HepG2 (cell line): Measurements from ENCODE around the gene PSMG3. TPM values are rescaled to one million over a fixed set of nuclear protein-coding genes. Genes with fewer than 3 reads are reported as not detected.

ENCODE experiments used
- CBFB ChIP-seq: sonication (generic); formaldehyde crosslinking; IDR thresholded peaks from 2 replicates; pipeline ENCODE4 v1.4.0; 2020; ENCODE audit warnings: missing genetic modification reagents
- DR1 ChIP-seq: sonication (generic); formaldehyde crosslinking; IDR thresholded peaks from 2 replicates; pipeline ENCODE4 v1.8.0; 2021; ENCODE audit warnings: mild to moderate bottlenecking, missing genetic modification reagents, inconsistent platforms
- EED ChIP-seq: sonication (generic); formaldehyde crosslinking; IDR thresholded peaks from 2 replicates; pipeline ENCODE4 v1.5.0; 2020; ENCODE audit warnings: mild to moderate bottlenecking, missing genetic modification reagents
- IRF2 ChIP-seq: IDR thresholded peaks from 2 replicates; pipeline ENCODE4 v1.6.1; 2018; ENCODE audit warnings: missing genetic modification reagents, missing compliant biosample characterization
- MED1 ChIP-seq: sonication (generic); formaldehyde crosslinking; IDR thresholded peaks from 2 replicates; pipeline ENCODE4 v1.4.0; 2020; ENCODE audit warnings: missing genetic modification reagents
- MTA3 ChIP-seq: sonication (generic); formaldehyde crosslinking; IDR thresholded peaks from 2 replicates; pipeline ENCODE4 v1.4.0; 2020; ENCODE audit warnings: missing genetic modification reagents
- PRDM10 ChIP-seq: sonication (generic); formaldehyde crosslinking; IDR thresholded peaks from 2 replicates; pipeline ENCODE4 v1.4.0; 2020; ENCODE audit warnings: low read depth, missing genetic modification reagents
- RARA ChIP-seq: IDR thresholded peaks from 2 replicates; pipeline ENCODE4 v1.6.1; 2016; ENCODE audit warnings: missing genetic modification reagents, missing compliant biosample characterization
- SIX4 ChIP-seq: sonication (generic); formaldehyde crosslinking; IDR thresholded peaks from 2 replicates; pipeline ENCODE4 v1.4.0; 2020; ENCODE audit warnings: missing genetic modification reagents
- TFDP1 ChIP-seq: IDR thresholded peaks from 2 replicates; pipeline ENCODE4 v1.6.1; 2016; ENCODE audit warnings: missing compliant biosample characterization, missing genetic modification reagents, borderline replicate concordance
- XBP1 ChIP-seq: sonication (generic); formaldehyde crosslinking; IDR thresholded peaks from 2 replicates; pipeline ENCODE4 v1.5.0; 2020; ENCODE audit warnings: missing genetic modification reagents
- ZBTB4 ChIP-seq: sonication (generic); formaldehyde crosslinking; IDR thresholded peaks from 2 replicates; pipeline ENCODE4 v1.4.0; 2020; ENCODE audit warnings: missing genetic modification reagents, mild to moderate bottlenecking, borderline replicate concordance
- ZGPAT ChIP-seq: IDR thresholded peaks from 2 replicates; pipeline ENCODE4 v1.6.1; 2016; ENCODE audit warnings: mild to moderate bottlenecking
- ZNF430 ChIP-seq: sonication (generic); formaldehyde crosslinking; IDR thresholded peaks from 2 replicates; pipeline ENCODE4 v1.9.0; 2021; ENCODE audit warnings: mild to moderate bottlenecking, missing genetic modification reagents
- ZNF670 ChIP-seq: sonication (generic); formaldehyde crosslinking; IDR thresholded peaks from 2 replicates; pipeline ENCODE4 v1.8.0; 2022; ENCODE audit warnings: mild to moderate bottlenecking, missing genetic modification reagents, borderline replicate concordance
- polyA plus RNA-seq, 8 experiments: library from polyadenylated mRNA; depleted of rRNA in 3 of 8; stranded (reverse) in 7 of 8; unstranded in 1 of 8; fragments of >200 nt; fragmentation: Illumina TruSeq in 4 of 8; extraction: Trizol in 4 of 8; gene quantifications; 2 replicates each; pipeline versions ENCODE4 v1.2.1 to v1.2.3, GENCODE V29; 2011 to 2016; ENCODE audit warnings: low read depth in 4 of 8, missing spikeins in 1 of 8, mixed read lengths in 1 of 8; ENCODE audit not compliant: insufficient read depth in 1 of 8
- total RNA-seq, 5 experiments: library from RNA; depleted of rRNA; stranded (reverse); fragments of >200 nt; fragmentation: Illumina TruSeq; extraction: Trizol; gene quantifications; 2 replicates each; pipeline ENCODE4 v1.2.3, GENCODE V29; 2016; ENCODE audit warnings: low read depth in 1 of 5

The PSMG3 gene
- total and polyA plus RNA-seq, 2 of the 13 experiments (the other 11 are each of a cell fraction or from before 2014, with no cell fraction given): 29.6 to 48.4 TPM

GRCh38 chr7:1555046-1555812, 14.6 kb downstream of the PSMG3 start (continued):
- TF ChIP-seq TFDP1 (CRISPR knock-in tag) (peak; percentile 30; the same call in 1 of the 2 replicates), ZNF670 (no peak), IRF2 (CRISPR knock-in tag) (no peak; the same call in none of the 2 replicates), RARA (CRISPR knock-in tag) (peak; percentile 51; the same call in 1 of the 2 replicates), MED1 (CRISPR knock-in tag) (peak; percentile 68), CBFB (CRISPR knock-in tag) (no peak), PRDM10 (CRISPR knock-in tag) (no peak; the same call in 1 of the 2 replicates), DR1 (CRISPR knock-in tag) (no peak), ZNF430 (CRISPR knock-in tag) (no peak), XBP1 (CRISPR knock-in tag) (no peak), ZGPAT (CRISPR knock-in tag) (peak; percentile 3; the same call in 1 of the 2 replicates), ZBTB4 (CRISPR knock-in tag) (no peak), MTA3 (CRISPR knock-in tag) (no peak), SIX4 (CRISPR knock-in tag) (no peak), EED (CRISPR knock-in tag) (no peak)
